ENCODE data around the gene ATXN3. TPM values are rescaled to one million over a fixed set of nuclear protein-coding genes. Genes with fewer than 3 reads are reported as not detected.
A peak's percentile ranks its signal among the peaks of the same experiment; 100 is the strongest.
"Not testable (repeated sequence)": the region's sequence is repeated elsewhere in the genome, so short reads cannot be mapped to it uniquely, and the experiment has no call there.

Gene ATXN3
- total RNA-seq, 2 donors from 2014 or later = 45.1 to 53.5 TPM

DNA sequence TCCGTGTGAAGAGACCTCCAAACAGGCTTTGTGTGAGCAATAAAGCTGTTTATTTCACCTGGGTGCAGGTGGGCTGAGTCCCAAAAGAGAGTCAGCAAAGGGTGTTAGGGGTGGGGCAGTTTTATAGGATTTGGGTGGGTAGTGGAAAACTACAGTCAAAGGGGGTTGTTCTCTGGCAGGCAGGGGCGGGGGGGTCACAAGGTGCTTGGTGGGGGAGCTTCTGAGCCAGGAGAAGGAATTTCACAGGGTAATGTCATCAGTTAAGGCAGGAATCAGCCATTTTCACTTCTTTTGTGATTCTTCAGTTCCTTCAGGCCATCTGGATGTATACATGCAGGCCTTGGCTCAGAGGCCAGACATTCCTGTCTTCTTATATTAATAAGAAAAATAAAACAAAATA lies 64.6 kb downstream of the ATXN3 start:
- H3K27me3 ChIP-seq (replicated peaks; ENCODE audit: insufficient read depth); DNase-seq (ENCODE audit: low spot score); H3K4me3 ChIP-seq; H3K27ac ChIP-seq; H3K36me3 ChIP-seq; intact Hi-C loops (cut with DNase I); H3K9me3 ChIP-seq; H3K4me1 ChIP-seq (replicated peaks): not testable (repeated sequence)
- WGBS = 75% methylated on average over 2 of the region's 2 CpGs

DNA sequence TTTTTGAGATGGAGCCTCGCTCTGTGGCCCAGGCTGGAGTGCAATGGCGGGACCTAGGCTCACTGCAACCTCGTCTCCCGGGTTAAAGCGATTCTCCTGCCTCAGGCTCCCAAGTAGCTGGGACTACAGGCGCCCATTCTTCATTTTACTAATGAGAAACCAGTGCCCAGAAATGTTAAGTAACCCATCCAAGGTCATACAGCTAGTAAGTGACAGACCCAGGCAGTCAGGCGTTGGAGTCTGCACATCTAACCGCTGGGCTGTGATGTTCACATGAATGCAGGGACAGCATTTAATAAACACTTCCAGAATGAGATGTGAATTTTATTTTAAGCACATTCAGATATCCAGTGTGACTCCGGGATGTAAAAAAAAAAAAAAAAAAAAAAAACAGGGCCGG lies 65.2 kb downstream of the ATXN3 start:
- intact Hi-C loops (cut with DNase I) = no loop called here
- H3K36me3 ChIP-seq = no peaks in the 10 kb centered on the region
- no peaks in the 10 kb centered on the region for H3K27me3 ChIP-seq (replicated peaks; ENCODE audit: insufficient read depth)
- H3K9me3 ChIP-seq = no peaks in the 10 kb centered on the region
- DNase-seq (ENCODE audit: low spot score) = no peak
- peaks cover 4% of the 10 kb centered on the region for H3K4me1 ChIP-seq (replicated peaks)
- no peak overlapping the region for H3K27ac ChIP-seq
- peak overlapping the region in 1 of 2 donors; percentile 65 for H3K4me3 ChIP-seq
- 89% methylated on average over 10 of the region's 10 CpGs for WGBS
- TF ChIP-seq, protein P1, sequence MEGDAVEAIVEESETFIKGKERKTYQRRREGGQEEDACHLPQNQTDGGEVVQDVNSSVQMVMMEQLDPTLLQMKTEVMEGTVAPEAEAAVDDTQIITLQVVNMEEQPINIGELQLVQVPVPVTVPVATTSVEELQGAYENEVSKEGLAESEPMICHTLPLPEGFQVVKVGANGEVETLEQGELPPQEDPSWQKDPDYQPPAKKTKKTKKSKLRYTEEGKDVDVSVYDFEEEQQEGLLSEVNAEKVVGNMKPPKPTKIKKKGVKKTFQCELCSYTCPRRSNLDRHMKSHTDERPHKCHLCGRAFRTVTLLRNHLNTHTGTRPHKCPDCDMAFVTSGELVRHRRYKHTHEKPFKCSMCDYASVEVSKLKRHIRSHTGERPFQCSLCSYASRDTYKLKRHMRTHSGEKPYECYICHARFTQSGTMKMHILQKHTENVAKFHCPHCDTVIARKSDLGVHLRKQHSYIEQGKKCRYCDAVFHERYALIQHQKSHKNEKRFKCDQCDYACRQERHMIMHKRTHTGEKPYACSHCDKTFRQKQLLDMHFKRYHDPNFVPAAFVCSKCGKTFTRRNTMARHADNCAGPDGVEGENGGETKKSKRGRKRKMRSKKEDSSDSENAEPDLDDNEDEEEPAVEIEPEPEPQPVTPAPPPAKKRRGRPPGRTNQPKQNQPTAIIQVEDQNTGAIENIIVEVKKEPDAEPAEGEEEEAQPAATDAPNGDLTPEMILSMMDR (IDR thresholded peaks at IDR 0.05) = no peak
- TF ChIP-seq POLR2AphosphoS5 (IDR thresholded peaks at IDR 0.05) = no peak
- no peak for TF ChIP-seq POLR2A (IDR thresholded peaks at IDR 0.05)

DNA sequence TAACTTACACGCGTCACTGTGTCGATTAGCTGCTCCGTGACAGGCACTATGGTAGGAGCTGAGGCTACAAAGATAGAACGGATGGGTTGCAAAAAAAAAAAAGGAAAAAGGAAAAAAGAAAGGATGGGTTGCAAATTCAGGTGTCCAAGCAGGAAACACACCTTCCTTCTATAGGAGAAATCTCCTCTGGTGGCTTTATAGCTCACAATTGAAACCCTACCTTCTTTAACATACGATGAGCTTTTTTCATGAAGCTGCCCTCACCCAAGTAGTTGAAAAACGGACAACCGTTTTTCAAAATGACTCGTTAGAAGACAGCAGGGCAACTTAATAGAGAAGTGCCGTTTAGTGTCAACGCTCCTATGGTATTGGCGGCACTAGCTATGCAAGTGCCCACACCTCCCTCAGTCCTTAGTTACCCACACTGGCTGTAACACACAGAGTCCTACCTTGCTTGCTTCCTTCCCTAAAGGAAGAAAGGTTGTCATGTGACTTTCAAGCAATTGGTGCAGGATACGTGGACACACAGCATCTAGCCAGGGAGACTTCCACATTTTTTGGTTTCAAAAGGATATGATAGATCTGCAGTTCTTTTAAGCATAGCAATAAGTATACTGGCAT lies 65.8 kb downstream of the ATXN3 start:
- peak overlapping the region; percentile 57 to 65 for H3K4me3 ChIP-seq
- under 1% methylated on average over 13 of the region's 13 CpGs for WGBS
- TF ChIP-seq POLR2AphosphoS5 (IDR thresholded peaks at IDR 0.05) (peak; percentile 33), POLR2A (IDR thresholded peaks at IDR 0.05) (no peak)
- TF ChIP-seq, protein P1 (IDR thresholded peaks at IDR 0.05) = no peak
- peak overlapping the region; percentile 93 to 94 for H3K27ac ChIP-seq
- intact Hi-C loops (cut with DNase I) = no loop called here
- H3K9me3 ChIP-seq = no peaks in the 10 kb centered on the region
- H3K4me1 ChIP-seq (replicated peaks) = peaks cover 4% of the 10 kb centered on the region
- DNase-seq (ENCODE audit: low spot score) = peak; percentile 24
- no peaks in the 10 kb centered on the region for H3K36me3 ChIP-seq
- no peaks in the 10 kb centered on the region for H3K27me3 ChIP-seq (replicated peaks; ENCODE audit: insufficient read depth)

DNA sequence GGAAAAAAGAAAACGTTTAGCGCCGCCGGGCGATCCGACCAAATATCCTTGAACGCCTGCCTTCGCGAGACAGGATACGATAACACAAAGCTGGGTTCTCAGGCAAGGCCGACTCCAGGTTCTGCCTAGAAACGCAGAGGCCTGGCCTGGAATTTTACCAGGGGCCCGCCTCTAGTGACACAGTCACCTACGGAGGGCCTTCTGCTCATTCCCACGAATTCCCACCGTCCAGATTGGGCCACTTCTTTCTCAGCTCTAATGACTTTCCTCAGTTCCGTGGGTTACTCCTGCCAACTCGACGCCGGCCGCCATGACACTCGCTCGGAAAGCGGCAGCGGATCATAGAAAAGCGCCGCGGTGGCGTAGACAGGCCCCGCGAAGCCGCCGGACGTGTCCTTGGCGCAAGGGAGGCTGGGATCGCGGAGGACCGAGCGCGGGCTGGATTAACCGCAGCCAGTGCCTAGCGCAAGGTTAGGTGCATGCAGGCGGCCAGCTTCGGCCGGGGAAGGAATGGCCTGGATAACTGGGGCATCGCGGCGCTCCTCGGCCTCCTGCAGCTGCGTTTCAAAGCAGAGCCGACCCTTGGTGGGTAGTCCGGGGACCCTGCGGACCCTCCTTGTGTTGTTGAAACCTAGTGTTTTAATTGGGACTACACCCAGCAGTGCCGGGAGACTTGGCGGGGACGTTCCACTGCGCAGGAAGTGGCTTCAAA lies 66.5 kb downstream of the ATXN3 start, which contains the start of gene TRIP11:
TRIP11 (minus strand) TSS at position 341 of the 712 bp plus-strand sequence. CDS start 374 bp downstream, outside the sequence.
- Histone ChIP-seq H3K4me3 (peak within 1 kb of the TSS; percentile 57 to 65), H3K9me3 (no peaks in the 10 kb centered on the region), H3K36me3 (no peaks in the 10 kb centered on the region), H3K4me1 (replicated peaks) (peaks cover 4% of the 10 kb centered on the region), H3K27ac (peak within 1 kb of the TSS; percentile 93 to 94), H3K27me3 (replicated peaks; ENCODE audit: insufficient read depth) (no peaks in the 10 kb centered on the region)
- 1% methylated on average over 55 of the region's 57 CpGs for WGBS
- TF ChIP-seq, protein P1 (IDR thresholded peaks at IDR 0.05) = peak in 2 of 4 experiments; percentile 29 to 33
- TF ChIP-seq POLR2A (IDR thresholded peaks at IDR 0.05) (peak; percentile 72), POLR2AphosphoS5 (IDR thresholded peaks at IDR 0.05) (peak; percentile 93)
- DNase-seq (ENCODE audit: low spot score) = peak; percentile 94
- intact Hi-C loops (cut with DNase I) = loop anchor here (5.0 kb wide), 1 partner anchor 67 kb away; the partner anchor contains the start of gene ATXN3

DNA sequence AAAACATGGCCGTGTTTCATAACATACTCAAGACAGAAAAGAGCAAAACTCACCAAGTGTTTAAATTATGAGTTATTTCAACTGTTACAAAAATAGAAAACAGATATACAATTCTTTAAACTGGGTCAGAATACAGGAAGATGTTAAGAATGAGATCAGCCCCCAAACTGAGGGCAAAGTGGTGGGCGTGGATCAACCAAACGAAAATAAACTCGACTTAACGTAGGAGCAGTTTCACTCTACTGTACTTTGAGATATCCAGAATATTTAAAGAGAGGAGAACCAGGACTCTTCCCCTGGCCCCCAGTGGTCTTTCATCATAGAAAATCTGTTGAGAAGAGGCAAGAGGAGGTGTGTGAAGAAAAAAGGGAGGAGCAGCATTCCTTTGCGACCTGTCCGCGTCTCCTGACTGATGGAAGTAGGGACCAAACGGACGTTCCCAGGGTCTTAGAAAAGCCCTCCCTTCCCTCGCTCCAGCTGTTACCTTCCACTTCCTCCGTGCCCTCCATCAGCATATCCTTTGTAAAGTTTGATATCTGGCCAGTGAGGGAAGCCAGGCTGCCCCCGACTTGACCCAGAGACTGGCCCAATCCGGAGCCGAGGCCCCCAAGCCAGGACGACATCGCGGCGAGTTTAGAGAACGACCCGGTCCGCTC lies 67.2 kb downstream of the ATXN3 start:
- intact Hi-C loops (cut with DNase I) = loop anchor here (5.0 kb wide), 1 partner anchor 68 kb away; the partner anchor contains the start of gene ATXN3
- H3K27ac ChIP-seq = peak overlapping the region; percentile 93 to 94
- no peaks in the 10 kb centered on the region for H3K27me3 ChIP-seq (replicated peaks; ENCODE audit: insufficient read depth)
- no peaks in the 10 kb centered on the region for H3K9me3 ChIP-seq
- no peak for DNase-seq (ENCODE audit: low spot score)
- under 1% methylated on average over 22 of the region's 22 CpGs for WGBS
- H3K4me1 ChIP-seq (replicated peaks) = peaks cover 4% of the 10 kb centered on the region
- peak overlapping the region; percentile 57 to 65 for H3K4me3 ChIP-seq
- TF ChIP-seq, protein P1 (IDR thresholded peaks at IDR 0.05) = no peak
- no peak for TF ChIP-seq POLR2AphosphoS5 (IDR thresholded peaks at IDR 0.05)
- TF ChIP-seq POLR2A (IDR thresholded peaks at IDR 0.05) = no peak
- no peaks in the 10 kb centered on the region for H3K36me3 ChIP-seq
